ENCODE results near the gene INSIG1.

INSIG1 gene

DNA sequence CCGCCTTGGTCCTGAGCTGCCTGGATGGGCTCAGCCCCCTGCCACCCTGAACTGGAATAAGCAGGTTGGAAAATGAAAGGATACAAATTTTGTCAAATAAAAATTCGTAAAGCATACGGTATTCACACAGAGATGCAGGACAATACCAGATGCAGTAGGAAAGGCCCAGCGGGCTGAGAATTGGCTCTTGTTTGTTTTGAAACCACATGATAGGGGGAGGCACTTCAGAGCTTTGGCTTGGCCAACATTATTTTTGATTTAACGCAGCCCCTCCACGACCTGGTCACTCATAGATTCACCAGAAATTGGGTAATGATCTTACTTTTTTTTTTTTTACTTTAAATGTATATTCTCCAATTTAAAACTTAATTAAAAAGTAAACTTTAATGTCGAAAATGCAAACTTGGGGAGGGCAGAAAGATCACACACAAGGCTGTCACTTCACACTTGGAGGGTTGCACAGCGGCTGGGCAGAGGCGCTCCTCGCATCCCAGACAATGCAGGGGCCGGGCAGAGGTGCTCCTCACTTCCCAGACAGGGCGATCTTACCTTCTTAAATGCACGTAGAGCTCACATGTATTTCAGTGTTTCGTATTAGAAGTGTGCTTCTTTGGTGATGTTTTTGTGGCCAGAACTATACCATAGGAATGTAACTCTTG lies 17.8 kb upstream of the INSIG1 start:
- no peak for DNase-seq (ENCODE audit: low spot score)
- no peak overlapping the region for H3K27ac ChIP-seq
- TF ChIP-seq CTCF (IDR thresholded peaks at IDR 0.05): no peak
- no peak overlapping the region for H3K4me3 ChIP-seq

- no peak overlapping the region for H3K27ac ChIP-seq
- no peak for DNase-seq (ENCODE audit: low spot score)
- H3K4me3 ChIP-seq: no peak overlapping the region
- TF ChIP-seq CTCF (IDR thresholded peaks at IDR 0.05): no peak
Measured at GRCh38 chr7:155280446-155281397, 17.0 kb upstream of the INSIG1 start.

DNA sequence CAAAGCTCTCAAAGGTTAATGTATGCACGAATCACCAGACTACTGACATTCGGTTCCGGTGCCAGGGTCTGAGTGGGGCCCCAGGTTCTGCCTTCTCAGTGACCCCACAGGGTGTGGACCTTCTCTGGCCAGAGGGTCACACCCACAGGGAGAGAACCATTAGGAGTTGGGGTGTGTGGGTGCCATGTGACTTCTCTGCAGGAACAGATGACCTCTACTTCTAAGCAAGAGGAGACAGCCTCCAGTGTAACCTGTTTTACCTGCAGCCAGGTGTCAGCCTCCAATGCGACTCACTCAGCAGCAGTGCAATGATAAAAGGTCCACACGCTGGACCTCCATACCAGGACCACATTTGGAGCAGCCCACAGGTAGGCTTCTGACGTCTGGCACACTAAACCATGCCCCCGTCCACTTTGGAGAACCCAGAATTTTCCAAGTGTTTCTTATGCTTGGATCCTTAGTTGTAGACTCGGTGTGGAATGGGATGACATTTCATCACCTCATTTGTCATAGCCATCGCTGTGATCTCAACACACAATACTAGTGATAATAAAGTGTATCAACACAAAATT lies 16.2 kb upstream of the INSIG1 start:
- H3K4me3 ChIP-seq: no peak overlapping the region
- no peak for TF ChIP-seq CTCF (IDR thresholded peaks at IDR 0.05)
- no peak for DNase-seq (ENCODE audit: low spot score)
- H3K27ac ChIP-seq: no peak overlapping the region

- no peak overlapping the region for H3K4me3 ChIP-seq
- H3K27ac ChIP-seq: no peak overlapping the region
- TF ChIP-seq CTCF (IDR thresholded peaks at IDR 0.05): no peak
- no peak for DNase-seq (ENCODE audit: low spot score)
Measured at GRCh38 chr7:155282671-155283070, 15.0 kb upstream of the INSIG1 start.

DNA sequence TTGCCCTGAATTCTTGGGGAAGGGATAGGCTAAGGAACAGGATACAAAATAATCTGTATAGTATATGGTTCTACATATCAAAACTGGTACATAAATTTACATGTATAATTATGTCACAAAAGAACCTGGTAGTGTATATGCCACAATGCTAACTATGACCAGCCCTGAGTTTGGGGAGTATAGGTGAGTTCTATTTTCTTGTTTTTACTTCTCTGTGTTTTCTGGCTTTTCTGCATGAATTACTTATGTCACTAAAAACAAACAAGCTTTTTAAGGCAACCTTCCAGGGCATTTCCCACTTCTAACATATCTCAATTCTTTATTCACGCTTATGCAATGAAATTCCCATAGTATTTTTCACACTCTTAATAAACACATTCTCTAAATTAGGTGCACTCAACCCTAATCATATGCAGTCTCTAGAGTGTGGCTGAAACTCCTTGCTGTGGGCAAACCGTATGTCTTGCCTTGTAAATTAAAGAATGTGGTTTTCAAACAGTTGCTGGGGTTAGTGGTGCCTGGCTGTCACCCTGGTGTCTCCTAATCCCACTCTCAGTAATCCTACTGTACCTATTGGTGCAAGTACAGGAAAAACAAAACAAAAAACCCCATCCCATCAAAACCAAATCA lies 14.0 kb upstream of the INSIG1 start:
- TF ChIP-seq CTCF (IDR thresholded peaks at IDR 0.05): no peak

DNA sequence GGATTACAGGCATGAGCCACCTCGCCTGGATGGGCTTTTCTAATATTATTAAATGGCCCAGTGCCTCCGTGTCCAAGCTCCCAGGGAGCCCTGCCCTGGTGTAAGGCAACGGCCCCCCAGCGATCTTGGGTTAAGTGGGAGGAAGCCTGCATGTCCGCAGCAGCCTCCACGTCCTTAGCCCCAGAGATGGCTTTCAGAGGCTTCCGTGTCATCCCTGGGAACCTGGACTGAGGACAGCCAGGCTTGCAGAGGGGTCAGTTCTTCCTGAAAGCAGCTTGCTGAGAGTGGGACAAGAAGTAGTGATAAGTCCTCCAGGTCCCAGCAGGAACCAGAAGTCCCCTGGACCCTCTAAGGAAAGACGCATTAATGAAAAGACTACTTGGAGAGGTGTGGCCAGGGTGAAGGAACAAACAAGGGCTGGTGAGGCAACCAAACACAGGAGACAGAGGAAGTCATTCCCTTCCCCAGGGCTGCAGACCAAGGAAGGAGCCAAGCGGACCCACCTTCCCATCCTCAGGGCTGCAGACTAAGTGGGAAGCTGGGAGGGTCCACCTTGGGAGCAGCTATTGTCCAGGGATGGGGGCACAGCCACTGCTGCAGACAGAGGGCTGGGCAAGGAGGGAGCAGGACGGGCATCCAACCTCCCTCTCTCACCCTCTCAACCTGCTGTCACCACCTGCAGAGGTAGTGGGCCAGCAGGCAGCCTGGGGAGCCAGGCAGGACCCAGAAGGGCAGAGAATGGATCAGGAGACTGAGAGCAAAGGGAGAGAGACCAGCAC lies 13.0 kb upstream of the INSIG1 start:
- no peak for TF ChIP-seq CTCF (IDR thresholded peaks at IDR 0.05)
- no peak overlapping the region for H3K4me3 ChIP-seq
- DNase-seq (ENCODE audit: low spot score): no peak
- no peak overlapping the region for H3K27ac ChIP-seq

More for the DNA sequence above, 14.0 kb upstream of the INSIG1 start:
- no peak overlapping the region for H3K4me3 ChIP-seq
- no peak overlapping the region for H3K27ac ChIP-seq
- no peak for DNase-seq (ENCODE audit: low spot score)
